Measurements from ENCODE around the gene TNP1.

The TNP1 gene

GRCh38 chr2:216873573-216873972 is 13.7 kb upstream of the TNP1 start:
- DNase-seq (ENCODE audit: low spot score): no peak

- no peak for DNase-seq (ENCODE audit: low spot score)
Measured at GRCh38 chr2:216872624-216873023, 12.8 kb upstream of the TNP1 start.

- no peak for DNase-seq (ENCODE audit: low spot score)
Measured at GRCh38 chr2:216872040-216872439, 12.2 kb upstream of the TNP1 start.

GRCh38 chr2:216871333-216871934 is 11.6 kb upstream of the TNP1 start:
- no peak for DNase-seq (ENCODE audit: low spot score)

GRCh38 chr2:216870508-216871332 is 10.9 kb upstream of the TNP1 start:
- DNase-seq (ENCODE audit: low spot score): no peak

- no peak for DNase-seq (ENCODE audit: low spot score)
Measured at GRCh38 chr2:216866515-216867095, 6.7 kb upstream of the TNP1 start.

GRCh38 chr2:216865658-216866057 is 5.8 kb upstream of the TNP1 start:
- no peak for DNase-seq (ENCODE audit: low spot score)

GRCh38 chr2:216863946-216864345 is 4.1 kb upstream of the TNP1 start:
- no peak for DNase-seq (ENCODE audit: low spot score)

- no peak for DNase-seq (ENCODE audit: low spot score)
Measured at GRCh38 chr2:216862628-216863398, 2.9 kb upstream of the TNP1 start.

- no peak for DNase-seq (ENCODE audit: low spot score)
Measured at GRCh38 chr2:216860426-216861137, 718 bp upstream of the TNP1 start.

- DNase-seq (ENCODE audit: low spot score): no peak
Measured at GRCh38 chr2:216858312-216858711, 1.6 kb downstream of the TNP1 start.

- no peak for DNase-seq (ENCODE audit: low spot score)
Measured at GRCh38 chr2:216857131-216857550, 2.7 kb downstream of the TNP1 start.

- no peak for DNase-seq (ENCODE audit: low spot score)
Measured at GRCh38 chr2:216856406-216857065, 3.3 kb downstream of the TNP1 start.

GRCh38 chr2:216855605-216856004 is 4.3 kb downstream of the TNP1 start:
- no peak for DNase-seq (ENCODE audit: low spot score)

GRCh38 chr2:216855079-216855478 is 4.8 kb downstream of the TNP1 start:
- DNase-seq (ENCODE audit: low spot score): no peak

- no peak for DNase-seq (ENCODE audit: low spot score)
Measured at GRCh38 chr2:216851486-216852090, 8.3 kb downstream of the TNP1 start.

- DNase-seq (ENCODE audit: low spot score): no peak
Measured at GRCh38 chr2:216850665-216851322, 9.1 kb downstream of the TNP1 start.

GRCh38 chr2:216849987-216850386 is 9.9 kb downstream of the TNP1 start:
- no peak for DNase-seq (ENCODE audit: low spot score)

GRCh38 chr2:216845426-216845825 is 14.4 kb downstream of the TNP1 start:
- DNase-seq (ENCODE audit: low spot score): no peak

- DNase-seq (ENCODE audit: low spot score): no peak
Measured at GRCh38 chr2:216842636-216843035, 17.2 kb downstream of the TNP1 start.

Data from ecto neural progenitor cell (in vitro differentiated cells).